Activated T-cell treated with anti-CD3 and anti-CD28 coated beads, Interleukin-2, amount 50 U/mL, for 72 hours (primary cell): ENCODE results near the gene ADAMTS2. TPM values are rescaled to one million over a fixed set of nuclear protein-coding genes. Genes with fewer than 3 reads are reported as not detected.
A peak's percentile ranks its signal among the peaks of the same experiment; 100 is the strongest.

ENCODE experiments used
- ATAC-seq, 2 donors: fragments of 150-1000 bp; cut with Tn5 transposase; replicated peaks in 1 of 2; 2 replicates each; pipeline ENCODE4 v1.10.0; 2021; ENCODE audit warnings: moderate library complexity in 2 of 2, mild to moderate bottlenecking in 1 of 2
- DNase-seq, 2 donors: peaks; one replicate each; pipeline ENCODE4 v3.0.0; 2021 to 2022; ENCODE audit warnings: mixed read lengths in 1 of 2
- H3K27ac Mint-ChIP-seq: one replicate; pipeline ENCODE4 v1.8.0; 2022; ENCODE audit warnings: mild to moderate bottlenecking, moderate library complexity, mixed read lengths
- H3K27me3 Mint-ChIP-seq: one replicate; pipeline ENCODE4 v1.8.0; 2022; ENCODE audit warnings: low read depth, mixed read lengths
- H3K36me3 Mint-ChIP-seq, 2 donors: one replicate each; pipeline ENCODE4 v1.8.0; 2022; ENCODE audit warnings: mixed read lengths in 2 of 2, mild to moderate bottlenecking in 1 of 2; ENCODE audit not compliant: insufficient read depth in 2 of 2
- H3K4me1 Mint-ChIP-seq: one replicate; pipeline ENCODE4 v1.8.0; 2022; ENCODE audit warnings: low read depth, mixed read lengths
- H3K4me3 Mint-ChIP-seq, 2 donors: one replicate each; pipeline ENCODE4 v1.8.0; 2022; ENCODE audit warnings: mild to moderate bottlenecking in 2 of 2, mixed read lengths in 2 of 2, moderate library complexity in 2 of 2
- H3K9me3 Mint-ChIP-seq, 2 donors: one replicate each; pipeline ENCODE4 v1.8.0; 2022; ENCODE audit warnings: mixed read lengths in 2 of 2
- total RNA-seq, 2 donors: library from RNA; stranded (reverse); gene quantifications; one replicate each; pipeline ENCODE4 v1.2.3, GENCODE V29; 2022

The ADAMTS2 gene
- total RNA-seq, 2 donors from 2014 or later, result not detected

- Mint-ChIP-seq H3K9me3 (no peaks in the 10 kb centered on the region), H3K27ac (no peak overlapping the region), H3K4me3 (no peak overlapping the region), H3K27me3 (no peaks in the 10 kb centered on the region), H3K4me1 (no peaks in the 10 kb centered on the region), H3K36me3 (no peaks in the 10 kb centered on the region)
- DNase-seq, result no peak
- ATAC-seq, result no peak
Measured at GRCh38 chr5:179211631-179212030, 133.6 kb downstream of the ADAMTS2 start.

GRCh38 chr5:179211068-179211467 is 134.2 kb downstream of the ADAMTS2 start:
- H3K27me3 Mint-ChIP-seq, result no peaks in the 10 kb centered on the region
- H3K36me3 Mint-ChIP-seq, result no peaks in the 10 kb centered on the region
- no peak overlapping the region for H3K27ac Mint-ChIP-seq
- no peak for DNase-seq
- no peaks in the 10 kb centered on the region for H3K4me1 Mint-ChIP-seq
- ATAC-seq, result no peak
- no peaks in the 10 kb centered on the region for H3K9me3 Mint-ChIP-seq
- H3K4me3 Mint-ChIP-seq, result no peak overlapping the region

GRCh38 chr5:179210478-179210877 is 134.8 kb downstream of the ADAMTS2 start:
- Mint-ChIP-seq H3K27me3 (no peaks in the 10 kb centered on the region), H3K9me3 (no peaks in the 10 kb centered on the region), H3K4me3 (no peak overlapping the region), H3K36me3 (no peaks in the 10 kb centered on the region), H3K27ac (no peak overlapping the region), H3K4me1 (no peaks in the 10 kb centered on the region)
- ATAC-seq, result no peak
- DNase-seq, result no peak

- Mint-ChIP-seq H3K27me3 (no peaks in the 10 kb centered on the region), H3K9me3 (no peaks in the 10 kb centered on the region), H3K4me1 (no peaks in the 10 kb centered on the region), H3K27ac (no peak overlapping the region), H3K36me3 (no peaks in the 10 kb centered on the region), H3K4me3 (no peak overlapping the region)
- no peak for DNase-seq
- no peak for ATAC-seq
Measured at GRCh38 chr5:179209359-179210150, 135.7 kb downstream of the ADAMTS2 start.

- Mint-ChIP-seq H3K27me3 (no peaks in the 10 kb centered on the region), H3K36me3 (no peaks in the 10 kb centered on the region), H3K4me3 (no peak overlapping the region), H3K9me3 (no peaks in the 10 kb centered on the region), H3K27ac (no peak overlapping the region), H3K4me1 (no peaks in the 10 kb centered on the region)
- ATAC-seq (no peak), DNase-seq (no peak)
Measured at GRCh38 chr5:179208706-179209358, 136.4 kb downstream of the ADAMTS2 start.

GRCh38 chr5:179207920-179208705 is 137.1 kb downstream of the ADAMTS2 start:
- no peak overlapping the region for H3K4me3 Mint-ChIP-seq
- no peaks in the 10 kb centered on the region for H3K4me1 Mint-ChIP-seq
- H3K36me3 Mint-ChIP-seq, result no peaks in the 10 kb centered on the region
- DNase-seq, result no peak
- H3K27me3 Mint-ChIP-seq, result no peaks in the 10 kb centered on the region
- no peak overlapping the region for H3K27ac Mint-ChIP-seq
- peak in 1 of 2 donors; percentile 13 for ATAC-seq
- H3K9me3 Mint-ChIP-seq, result no peaks in the 10 kb centered on the region

GRCh38 chr5:179207470-179207869 is 137.8 kb downstream of the ADAMTS2 start:
- no peak overlapping the region for H3K4me3 Mint-ChIP-seq
- no peaks in the 10 kb centered on the region for H3K27me3 Mint-ChIP-seq
- H3K9me3 Mint-ChIP-seq, result no peaks in the 10 kb centered on the region
- ATAC-seq, result no peak
- H3K4me1 Mint-ChIP-seq, result no peaks in the 10 kb centered on the region
- no peaks in the 10 kb centered on the region for H3K36me3 Mint-ChIP-seq
- H3K27ac Mint-ChIP-seq, result no peak overlapping the region
- DNase-seq, result no peak

- DNase-seq (no peak), ATAC-seq (no peak)
Measured at GRCh38 chr5:179206366-179206765, 138.9 kb downstream of the ADAMTS2 start.

GRCh38 chr5:179205277-179205676 is 140.0 kb downstream of the ADAMTS2 start:
- H3K27ac Mint-ChIP-seq, result no peak overlapping the region
- H3K4me3 Mint-ChIP-seq, result no peak overlapping the region
- H3K36me3 Mint-ChIP-seq, result no peaks in the 10 kb centered on the region
- ATAC-seq (no peak), DNase-seq (no peak)
- no peaks in the 10 kb centered on the region for H3K27me3 Mint-ChIP-seq
- no peaks in the 10 kb centered on the region for H3K9me3 Mint-ChIP-seq
- no peaks in the 10 kb centered on the region for H3K4me1 Mint-ChIP-seq

More at GRCh38 chr5:179206366-179206765, 138.9 kb downstream of the ADAMTS2 start:
- no peak overlapping the region for H3K27ac Mint-ChIP-seq
- H3K9me3 Mint-ChIP-seq, result no peaks in the 10 kb centered on the region
- H3K27me3 Mint-ChIP-seq, result no peaks in the 10 kb centered on the region
- no peak overlapping the region for H3K4me3 Mint-ChIP-seq
- H3K4me1 Mint-ChIP-seq, result no peaks in the 10 kb centered on the region
- no peaks in the 10 kb centered on the region for H3K36me3 Mint-ChIP-seq

GRCh38 chr5:179204572-179204971 is 140.7 kb downstream of the ADAMTS2 start:
- Mint-ChIP-seq H3K27me3 (no peaks in the 10 kb centered on the region), H3K9me3 (no peaks in the 10 kb centered on the region), H3K4me1 (no peaks in the 10 kb centered on the region), H3K4me3 (no peak overlapping the region), H3K27ac (no peak overlapping the region), H3K36me3 (no peaks in the 10 kb centered on the region)
- DNase-seq (no peak), ATAC-seq (no peak)

GRCh38 chr5:179203248-179203647 is 142.0 kb downstream of the ADAMTS2 start:
- no peaks in the 10 kb centered on the region for H3K9me3 Mint-ChIP-seq
- no peak for ATAC-seq
- no peaks in the 10 kb centered on the region for H3K4me1 Mint-ChIP-seq
- H3K27me3 Mint-ChIP-seq, result no peaks in the 10 kb centered on the region
- no peaks in the 10 kb centered on the region for H3K36me3 Mint-ChIP-seq
- no peak overlapping the region for H3K27ac Mint-ChIP-seq
- DNase-seq, result no peak
- H3K4me3 Mint-ChIP-seq, result no peak overlapping the region

- DNase-seq, result no peak
- Mint-ChIP-seq H3K27me3 (no peaks in the 10 kb centered on the region), H3K9me3 (no peaks in the 10 kb centered on the region), H3K4me3 (no peak overlapping the region), H3K36me3 (no peaks in the 10 kb centered on the region), H3K27ac (no peak overlapping the region), H3K4me1 (no peaks in the 10 kb centered on the region)
- ATAC-seq, result no peak
Measured at GRCh38 chr5:179201986-179202385, 143.3 kb downstream of the ADAMTS2 start.

- DNase-seq (no peak), ATAC-seq (no peak)
- H3K27ac Mint-ChIP-seq, result no peak overlapping the region
- H3K9me3 Mint-ChIP-seq, result no peaks in the 10 kb centered on the region
- H3K27me3 Mint-ChIP-seq, result no peaks in the 10 kb centered on the region
- H3K4me3 Mint-ChIP-seq, result no peak overlapping the region
- H3K4me1 Mint-ChIP-seq, result no peaks in the 10 kb centered on the region
- no peaks in the 10 kb centered on the region for H3K36me3 Mint-ChIP-seq
Measured at GRCh38 chr5:179199246-179199645, 146.0 kb downstream of the ADAMTS2 start.
